NCI-H146 (cell line): Measurements from ENCODE around the gene SETD1A.

Source experiments
- DNase-seq: peaks from one replicate; lab custom pipeline; 2025; lab: John Stamatoyannopoulos, UW

SETD1A gene

DNA sequence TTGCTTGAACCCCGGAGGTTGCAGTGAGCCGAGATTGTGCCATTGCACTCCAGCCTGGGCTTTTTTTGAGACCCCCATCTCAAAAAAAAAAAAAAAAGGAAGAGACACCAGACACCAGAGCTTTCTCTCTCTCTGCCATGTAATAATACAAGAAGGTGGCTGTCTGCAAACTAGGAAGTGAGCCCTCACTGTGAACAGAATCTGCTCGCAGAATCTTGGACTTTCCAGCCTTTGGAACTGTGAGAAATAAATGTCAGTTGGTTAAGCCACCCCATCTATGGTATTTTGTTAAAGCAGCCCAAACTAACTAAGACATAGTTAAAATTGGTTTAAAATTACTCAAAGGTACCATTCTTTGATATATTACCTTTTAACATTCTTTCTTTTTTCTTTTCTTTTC lies 63.0 kb downstream of the SETD1A start:
- DNase-seq, result no peak

DNA sequence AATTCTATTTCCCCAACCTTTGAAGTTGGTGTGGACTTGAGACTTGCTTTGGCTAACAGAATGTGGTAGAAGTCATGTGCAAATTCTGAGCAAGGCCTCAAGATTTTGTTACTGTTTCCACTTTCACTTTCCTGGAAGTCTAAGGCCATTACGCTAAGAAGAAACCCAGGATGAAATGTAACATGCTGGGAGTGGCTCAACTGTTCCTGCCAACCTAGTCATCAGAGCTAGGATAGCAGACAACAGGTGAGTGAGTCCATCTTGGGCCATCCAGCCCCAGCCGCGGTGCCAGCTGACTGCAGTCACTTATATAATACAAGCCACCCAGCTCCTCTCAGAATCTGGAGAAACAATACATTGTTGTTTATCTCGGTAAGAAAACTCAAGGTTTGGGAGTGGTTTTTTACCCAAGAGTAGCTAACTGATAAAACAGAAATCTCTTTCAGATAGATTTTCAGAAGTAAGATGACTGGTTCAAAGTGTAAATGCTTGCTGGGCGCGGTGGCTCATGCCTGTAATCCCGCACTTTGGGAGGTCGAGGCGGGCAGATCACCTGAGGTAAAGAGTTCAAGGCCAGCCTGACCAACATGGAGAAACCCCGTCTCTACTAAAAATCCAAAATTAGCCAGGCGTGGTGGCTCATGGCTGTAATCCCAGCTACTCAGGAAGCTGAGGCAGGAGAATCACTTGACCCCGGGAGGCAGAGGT lies 65.1 kb downstream of the SETD1A start:
- DNase-seq, result no peak

DNA sequence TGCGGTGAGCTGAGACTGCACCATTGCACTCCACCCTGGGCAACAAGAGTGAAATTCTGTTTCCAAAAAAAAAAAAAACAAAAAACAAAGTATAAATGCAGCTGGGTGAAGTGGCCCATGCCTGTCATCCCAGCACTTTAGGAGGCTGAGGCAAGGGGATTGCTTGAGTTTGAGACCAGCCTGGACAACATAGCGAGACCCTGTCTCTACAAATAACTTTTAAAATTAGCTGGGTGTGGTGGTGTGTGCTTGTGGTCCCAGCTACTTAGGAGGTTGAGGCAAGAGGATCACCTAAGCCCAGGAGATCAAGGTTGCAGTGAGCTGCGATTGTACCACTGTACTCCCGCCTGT lies 65.7 kb downstream of the SETD1A start:
- no peak for DNase-seq

DNA sequence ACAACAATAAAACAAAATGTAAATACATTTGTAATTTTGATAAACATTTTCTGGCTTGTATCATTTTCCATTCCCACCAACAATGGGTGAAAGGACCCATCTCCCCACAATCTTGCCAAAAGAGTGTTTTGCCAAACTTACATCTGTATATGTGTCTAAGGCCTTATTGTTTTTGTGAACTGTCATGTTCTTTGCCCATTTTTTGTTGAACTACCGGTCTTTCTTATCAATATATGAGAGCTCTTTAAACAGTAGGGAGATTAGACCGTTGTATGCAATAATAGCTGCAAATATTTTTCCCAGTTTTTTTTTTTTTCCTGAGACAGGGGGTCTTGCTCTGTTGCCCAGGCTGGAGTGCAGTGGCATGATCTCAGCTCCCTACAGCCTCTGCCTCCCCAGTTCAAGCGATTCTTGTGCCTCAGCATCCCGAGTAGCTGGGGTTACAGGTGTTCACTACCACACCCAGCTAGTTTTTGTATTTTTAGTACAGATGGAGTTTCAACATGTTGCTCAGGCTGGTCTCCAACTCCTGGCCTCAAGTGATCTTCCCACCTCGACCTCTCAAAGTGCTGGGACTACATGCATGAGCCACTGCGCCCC lies 66.2 kb downstream of the SETD1A start:
- DNase-seq, result no peak

DNA sequence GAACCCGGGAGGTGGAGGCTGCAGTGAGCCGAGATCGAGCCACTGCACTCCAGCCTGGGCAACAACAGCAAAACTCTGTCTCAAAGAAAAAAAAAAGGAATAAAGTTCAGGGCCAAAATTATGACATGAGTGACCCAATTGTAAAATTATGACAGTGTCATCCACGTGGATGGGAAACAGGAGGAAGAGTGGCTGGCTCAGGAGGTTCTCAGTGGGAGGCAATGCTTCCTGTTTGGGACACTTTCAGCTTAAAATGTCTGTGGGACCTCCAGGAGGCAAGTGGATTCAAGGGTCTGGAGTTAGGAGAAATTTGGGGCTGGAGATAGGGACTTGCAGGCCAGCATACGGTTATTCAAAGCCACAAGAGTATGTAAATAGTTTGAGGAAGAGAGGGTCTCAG lies 67.8 kb downstream of the SETD1A start:
- DNase-seq, result no peak

DNA sequence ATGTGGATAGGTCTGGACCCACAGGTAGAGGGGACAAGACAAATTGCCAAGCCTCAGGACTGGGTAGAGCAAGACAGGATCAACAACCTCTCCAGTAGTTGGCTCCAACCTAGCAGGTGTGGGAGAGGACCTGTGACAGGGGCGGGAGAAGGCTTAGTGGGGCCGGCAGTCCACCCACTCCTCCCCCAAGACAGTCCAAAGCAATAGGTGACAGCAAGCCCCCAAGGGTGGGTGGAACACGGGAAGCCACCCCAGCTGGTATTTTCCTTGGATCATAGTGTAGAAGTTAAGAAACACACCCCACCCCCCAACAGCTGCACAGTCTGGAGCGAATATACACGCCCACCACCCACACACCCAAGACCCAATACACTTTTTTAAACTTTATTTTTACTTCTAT lies 71.7 kb downstream of the SETD1A start:
- no peak for DNase-seq

DNA sequence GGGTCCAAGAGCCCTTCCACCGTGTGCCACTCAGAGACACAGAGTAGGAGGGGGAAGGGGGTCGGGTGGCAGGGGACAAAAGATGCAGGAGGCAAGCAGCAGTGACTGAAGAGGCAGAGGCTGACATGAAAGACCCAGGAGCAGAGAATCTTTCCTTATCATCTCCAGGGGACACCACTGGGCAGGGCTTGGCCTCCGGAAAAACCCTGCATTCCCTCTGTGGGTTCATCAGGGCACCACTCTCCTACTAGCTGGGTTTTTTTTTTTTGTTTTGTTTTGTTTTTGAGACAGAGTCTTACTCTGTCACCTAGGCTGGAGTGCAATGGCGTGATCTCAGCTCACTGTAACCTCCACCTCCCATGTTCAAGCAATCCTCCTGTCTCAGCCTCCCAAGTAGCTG lies 73.7 kb downstream of the SETD1A start:
- no peak for DNase-seq

DNA sequence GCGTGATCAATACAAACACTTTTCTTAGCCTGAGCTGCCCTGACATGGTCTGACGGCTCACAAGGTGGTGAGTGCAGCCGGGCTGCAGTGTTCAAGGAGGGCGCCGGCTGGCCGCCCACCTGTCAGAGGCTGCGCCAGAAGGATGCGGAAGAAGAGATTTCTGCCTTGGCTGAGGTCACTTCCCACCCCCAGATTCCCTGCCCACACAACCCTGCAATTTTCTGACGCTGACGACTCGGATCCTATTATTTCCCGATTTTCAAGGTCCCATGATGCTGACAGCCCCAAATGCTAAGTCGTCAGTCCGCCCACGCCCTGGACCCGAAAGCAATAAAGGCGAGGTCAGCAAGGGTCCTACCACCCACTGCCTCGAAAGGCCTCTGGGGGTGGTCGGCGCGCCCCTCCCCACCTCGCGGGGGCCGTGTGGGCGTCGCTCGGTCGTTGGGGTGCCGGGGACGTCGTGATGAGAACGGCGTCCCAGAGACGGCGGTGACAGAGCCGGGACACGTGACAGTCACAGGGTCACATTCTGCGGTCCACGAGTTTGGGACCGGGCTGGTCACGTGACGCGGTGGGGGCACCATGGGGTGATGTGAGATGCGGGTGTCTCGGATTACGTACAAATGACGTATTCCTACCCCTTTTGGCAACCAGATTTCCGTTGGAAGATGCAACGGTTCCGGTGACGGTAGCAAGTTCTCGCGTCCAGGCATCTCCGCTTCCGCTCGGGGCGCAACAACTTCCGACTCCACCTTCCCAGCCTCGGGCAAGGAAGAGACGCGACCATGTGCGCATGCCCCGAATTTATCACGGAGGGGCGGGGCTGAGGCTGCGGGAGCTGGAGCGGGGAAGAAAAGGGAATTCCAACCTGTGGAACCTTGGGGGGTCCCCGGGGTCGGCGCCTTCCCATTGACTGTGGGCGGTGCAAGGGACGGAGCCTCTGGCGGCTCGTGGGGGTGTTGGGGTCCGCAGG lies 75.5 kb downstream of the SETD1A start, which contains the start of gene STX4:
STX4 (plus strand) TSS at position 823 of the 973 bp plus-strand sequence. CDS start 248 bp downstream, outside the sequence.
- DNase-seq, result peak; percentile 97

DNA sequence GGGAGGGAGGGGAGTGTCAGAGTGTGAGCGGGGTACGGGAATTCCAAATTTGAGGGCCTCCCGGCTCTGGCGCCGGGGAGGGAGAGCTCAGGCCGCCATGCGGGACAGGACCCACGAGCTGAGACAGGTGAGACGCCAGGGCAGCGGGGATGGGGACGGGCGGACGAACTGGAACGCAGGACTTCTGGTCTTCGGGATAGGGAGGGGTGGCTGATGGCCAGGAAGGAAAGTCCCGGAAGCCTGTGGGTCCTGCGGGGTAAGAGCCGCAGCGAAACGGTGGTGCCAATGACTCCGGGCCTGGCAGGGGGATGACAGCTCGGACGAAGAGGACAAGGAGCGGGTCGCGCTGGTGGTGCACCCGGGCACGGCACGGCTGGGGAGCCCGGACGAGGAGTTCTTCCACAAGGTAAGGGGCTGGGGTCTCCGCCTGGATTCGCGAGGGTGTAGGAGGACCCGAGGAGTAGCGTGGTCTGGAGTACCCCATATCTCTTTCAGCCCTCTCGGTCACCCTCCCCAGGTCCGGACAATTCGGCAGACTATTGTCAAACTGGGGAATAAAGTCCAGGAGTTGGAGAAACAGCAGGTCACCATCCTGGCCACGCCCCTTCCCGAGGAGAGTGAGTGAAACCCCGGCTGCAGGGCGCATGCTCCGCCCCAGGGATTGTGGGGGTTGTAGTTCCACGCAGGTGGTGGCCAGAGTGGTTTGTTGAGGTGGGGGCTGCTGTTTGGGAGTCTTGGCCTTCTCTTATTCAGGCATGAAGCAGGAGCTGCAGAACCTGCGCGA lies 76.3 kb downstream of the SETD1A start:
- peak; percentile 86 for DNase-seq
